ENCODE data around the gene MIGA2. TPM values are rescaled to one million over a fixed set of nuclear protein-coding genes. Genes with fewer than 3 reads are reported as not detected.
"Not testable (repeated sequence)": the region's sequence is repeated elsewhere in the genome, so short reads cannot be mapped to it uniquely, and the experiment has no call there.

MIGA2 gene, protein sequence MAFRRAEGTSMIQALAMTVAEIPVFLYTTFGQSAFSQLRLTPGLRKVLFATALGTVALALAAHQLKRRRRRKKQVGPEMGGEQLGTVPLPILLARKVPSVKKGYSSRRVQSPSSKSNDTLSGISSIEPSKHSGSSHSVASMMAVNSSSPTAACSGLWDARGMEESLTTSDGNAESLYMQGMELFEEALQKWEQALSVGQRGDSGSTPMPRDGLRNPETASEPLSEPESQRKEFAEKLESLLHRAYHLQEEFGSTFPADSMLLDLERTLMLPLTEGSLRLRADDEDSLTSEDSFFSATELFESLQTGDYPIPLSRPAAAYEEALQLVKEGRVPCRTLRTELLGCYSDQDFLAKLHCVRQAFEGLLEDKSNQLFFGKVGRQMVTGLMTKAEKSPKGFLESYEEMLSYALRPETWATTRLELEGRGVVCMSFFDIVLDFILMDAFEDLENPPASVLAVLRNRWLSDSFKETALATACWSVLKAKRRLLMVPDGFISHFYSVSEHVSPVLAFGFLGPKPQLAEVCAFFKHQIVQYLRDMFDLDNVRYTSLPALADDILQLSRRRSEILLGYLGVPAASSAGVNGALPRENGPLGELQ
- 13.5 and 16.9 TPM in 2 replicates for total RNA-seq

DNA sequence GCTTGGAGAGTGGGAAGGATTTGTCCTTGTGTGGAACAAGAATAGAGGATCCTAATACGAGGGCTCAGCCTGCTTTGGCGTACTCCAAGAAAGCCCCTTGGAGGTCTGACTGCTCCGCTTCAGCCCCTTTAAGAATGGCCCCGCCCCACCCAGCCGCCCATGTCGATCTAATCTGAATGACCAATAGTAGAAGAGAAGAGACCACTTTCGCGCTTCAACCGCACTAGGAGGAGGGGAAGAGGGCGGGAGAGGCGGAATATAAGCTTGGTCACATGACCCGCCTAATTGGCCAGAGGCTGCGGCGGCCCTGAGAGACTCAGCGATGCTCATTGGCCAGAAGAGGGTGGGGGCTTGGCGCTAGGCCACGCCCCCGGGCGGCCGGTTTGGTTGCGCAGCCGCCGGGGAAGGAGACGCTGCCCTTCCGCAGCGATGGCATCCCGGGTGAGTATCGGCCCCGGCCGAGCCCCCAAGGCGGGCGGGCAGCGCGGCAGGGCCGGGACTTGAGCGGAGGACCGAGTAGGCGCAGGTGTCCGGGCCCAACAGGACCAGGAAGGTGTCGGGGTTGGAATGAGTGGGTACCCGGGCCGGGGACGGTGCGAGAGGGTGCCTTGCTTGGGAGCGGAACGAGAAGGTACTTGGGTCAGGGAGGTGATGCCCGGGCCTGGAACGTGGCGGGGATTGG lies at the start of gene MIGA2:
MIGA2 (plus strand) TSS at position 386 of the 682 bp plus-strand sequence. CDS start 3,969 bp downstream, outside the sequence.
- DNase-seq (ENCODE audit: low read depth in 2 of 2): peak; percentile 99

DNA sequence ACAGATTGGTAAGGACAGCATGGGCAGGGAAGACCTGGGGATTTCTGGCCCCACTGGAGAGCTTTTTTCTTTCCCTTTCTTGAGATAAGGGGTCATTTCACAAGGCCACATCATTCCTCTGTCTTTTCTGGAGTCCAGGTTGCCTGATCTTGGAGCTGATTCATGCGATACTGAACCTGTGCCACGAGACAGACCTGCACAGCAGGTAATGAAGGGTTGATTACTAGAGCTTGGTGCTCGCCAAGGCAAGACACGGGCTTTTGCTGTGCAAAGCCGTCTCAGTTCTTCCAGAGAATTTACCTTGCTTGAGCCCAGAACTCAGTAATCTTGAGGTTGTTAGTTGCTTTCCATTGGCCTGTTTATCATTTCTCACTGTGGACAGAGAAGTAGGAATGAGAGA lies 49.8 kb upstream of the MIGA2 start:
- no peak for DNase-seq (ENCODE audit: low read depth in 2 of 2)

DNA sequence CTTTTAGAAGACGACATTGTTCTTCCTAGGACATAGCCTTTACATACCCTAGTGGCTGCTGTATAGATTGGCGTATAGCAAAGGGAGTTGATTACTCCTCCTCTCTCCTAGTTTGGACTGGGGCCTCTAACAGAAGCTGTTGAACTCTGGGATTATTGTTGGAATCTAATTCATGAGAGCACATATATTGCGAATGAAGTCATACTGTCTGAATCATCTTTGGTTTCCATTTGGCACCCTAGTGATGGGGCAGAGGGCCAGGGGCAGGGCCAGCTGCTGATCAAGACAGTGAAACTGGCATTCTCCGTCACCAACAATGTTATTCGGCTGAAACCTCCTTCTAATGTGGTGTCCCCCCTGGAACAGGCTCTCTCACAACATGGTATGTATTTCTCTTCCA lies 48.6 kb upstream of the MIGA2 start:
- DNase-seq (ENCODE audit: low read depth in 2 of 2): peak; percentile 30 to 48

DNA sequence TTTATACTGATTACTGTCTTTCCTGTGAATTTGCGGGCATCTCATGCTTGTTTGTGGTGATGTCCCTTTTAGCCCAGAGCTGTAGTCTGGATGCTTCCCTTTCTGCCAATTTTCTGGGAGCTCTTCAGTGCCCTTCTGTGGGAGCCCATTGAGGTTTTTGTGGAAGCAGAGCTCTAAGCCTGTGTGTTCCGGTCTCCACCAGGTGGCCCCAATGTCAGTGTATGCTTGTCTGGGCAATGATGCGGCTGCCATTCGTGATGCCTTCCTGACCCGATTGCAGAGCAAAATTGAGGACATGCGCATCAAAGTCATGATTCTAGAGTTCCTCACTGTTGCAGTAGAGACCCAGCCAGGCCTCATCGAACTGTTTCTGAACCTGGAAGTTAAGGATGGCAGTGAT lies 43.4 kb upstream of the MIGA2 start:
- DNase-seq (ENCODE audit: low read depth in 2 of 2): peak in 1 of 2 donors; percentile 48

DNA sequence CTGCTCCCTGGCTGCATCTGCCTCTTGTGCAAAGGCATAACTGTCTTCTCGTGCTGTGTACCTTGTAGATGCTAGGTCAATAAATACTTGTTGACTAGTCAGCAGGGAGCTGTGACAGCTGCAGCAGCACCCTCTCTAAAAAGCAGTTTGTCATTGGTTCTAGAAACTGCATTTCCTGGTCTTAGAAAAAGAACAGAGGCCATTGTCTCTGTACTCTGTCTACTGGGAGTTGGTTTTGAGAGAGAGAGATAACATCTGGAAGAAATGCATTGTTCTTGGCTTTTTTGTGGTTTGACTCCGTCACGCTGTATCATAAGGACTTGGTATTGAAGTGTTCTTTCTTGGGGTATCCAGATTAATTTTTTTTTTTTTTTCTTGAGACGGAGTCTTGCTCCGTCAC lies 40.6 kb upstream of the MIGA2 start:
- peak in 1 of 2 donors; percentile 28 for DNase-seq (ENCODE audit: low read depth in 2 of 2)

DNA sequence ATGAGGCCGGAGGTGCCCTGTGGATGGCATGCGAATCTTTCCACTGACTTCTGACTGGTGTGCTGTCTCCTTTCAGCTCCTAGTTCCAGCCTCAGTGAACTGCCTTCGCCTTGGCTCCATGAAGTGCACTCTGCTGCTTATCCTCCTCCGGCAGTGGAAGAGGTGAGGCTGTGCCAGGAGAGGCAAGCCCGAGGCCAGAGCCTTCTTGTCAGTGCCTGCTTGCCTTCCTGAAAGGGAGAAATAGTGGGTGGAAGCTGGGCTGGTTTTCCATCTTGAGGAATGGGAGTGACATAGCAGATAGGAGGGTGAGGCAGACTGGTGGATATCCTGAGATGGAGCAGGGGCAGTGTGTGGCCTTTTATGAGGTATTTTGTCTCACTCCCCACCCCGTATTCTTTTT lies 38.0 kb upstream of the MIGA2 start:
- no peak for DNase-seq (ENCODE audit: low read depth in 2 of 2)

DNA sequence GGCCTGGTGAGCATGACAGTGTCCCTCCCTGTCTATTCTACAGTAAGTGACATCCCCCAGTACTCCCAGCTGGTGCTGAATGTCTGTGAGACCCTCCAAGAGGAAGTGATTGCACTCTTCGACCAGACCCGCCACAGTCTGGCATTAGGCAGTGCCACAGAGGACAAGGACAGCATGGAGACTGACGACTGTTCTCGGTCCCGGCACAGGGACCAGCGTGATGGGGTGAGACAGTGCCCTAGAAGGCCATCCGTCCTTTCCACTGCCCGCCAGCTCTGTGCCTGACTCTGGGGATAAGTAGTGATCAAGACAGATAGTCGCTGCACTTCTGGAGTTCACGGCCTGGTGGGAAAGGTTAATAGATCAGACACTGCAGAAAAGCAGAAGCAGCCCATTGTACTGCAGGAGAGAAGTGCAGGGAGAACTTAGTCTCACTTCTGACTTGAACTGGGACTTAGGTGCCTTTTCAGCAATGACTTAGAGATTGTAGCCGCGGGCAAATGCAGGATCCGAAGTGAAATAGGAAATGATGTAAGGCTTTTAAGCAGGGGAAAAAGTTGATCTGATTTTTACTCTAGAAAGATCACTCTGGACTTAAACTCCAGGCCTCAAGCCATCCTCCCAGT lies 36.7 kb upstream of the MIGA2 start:
- DNase-seq (ENCODE audit: low read depth in 2 of 2): no peak

DNA sequence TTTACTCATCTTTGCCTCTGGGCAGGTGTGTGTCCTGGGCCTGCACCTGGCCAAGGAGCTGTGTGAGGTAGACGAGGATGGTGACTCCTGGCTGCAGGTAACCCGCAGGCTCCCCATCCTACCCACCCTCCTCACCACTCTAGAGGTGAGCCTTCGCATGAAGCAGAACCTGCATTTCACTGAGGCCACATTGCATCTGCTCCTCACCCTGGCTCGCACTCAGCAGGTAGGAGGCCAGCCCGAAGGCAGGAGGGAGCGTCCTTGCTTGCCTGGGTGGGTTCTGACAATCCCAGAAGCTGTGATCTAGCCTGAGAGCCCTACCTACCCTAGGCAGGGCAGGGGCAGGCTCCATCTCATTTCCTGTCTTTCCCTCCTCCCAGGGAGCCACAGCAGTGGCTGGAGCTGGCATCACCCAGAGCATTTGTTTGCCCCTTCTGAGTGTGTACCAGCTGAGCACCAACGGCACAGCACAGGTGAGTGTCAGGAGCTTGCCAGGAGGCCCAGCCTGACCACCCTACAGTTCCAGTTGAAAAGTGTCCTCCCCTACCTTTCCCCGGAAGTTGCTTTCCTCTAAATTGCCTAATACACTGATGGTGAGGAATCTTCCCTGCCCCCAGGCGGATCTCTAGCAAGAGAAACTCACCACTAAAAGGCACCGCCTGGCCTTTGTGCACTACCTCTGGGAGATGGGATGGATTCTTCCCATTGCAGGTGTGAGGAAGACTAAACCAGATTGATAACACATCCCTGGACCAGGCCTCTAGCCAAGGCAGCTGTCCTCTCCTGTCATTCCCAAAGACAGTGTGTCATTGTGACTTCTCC lies 34.7 kb upstream of the MIGA2 start:
- no peak for DNase-seq (ENCODE audit: low read depth in 2 of 2)

DNA sequence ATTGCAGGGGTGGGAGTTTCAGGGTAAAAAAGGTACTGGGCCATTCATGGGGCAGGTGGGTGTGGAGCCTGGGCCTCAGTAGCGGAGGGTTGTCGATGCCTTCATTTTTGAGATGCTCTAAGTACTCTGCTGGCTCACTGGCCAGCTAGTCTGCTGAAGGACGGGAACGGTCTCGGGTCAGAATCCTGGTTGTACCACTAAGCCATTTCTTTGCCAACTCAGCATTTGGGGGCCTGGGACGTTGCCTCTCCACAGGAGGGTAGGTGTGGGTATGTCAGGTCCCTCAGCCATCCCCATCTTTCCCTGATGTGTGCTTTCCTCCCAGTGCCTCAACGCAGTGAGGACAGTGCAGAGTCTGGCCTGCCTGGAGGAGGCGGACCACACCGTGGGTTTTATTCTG lies 33.4 kb upstream of the MIGA2 start:
- DNase-seq (ENCODE audit: low read depth in 2 of 2): no peak

DNA sequence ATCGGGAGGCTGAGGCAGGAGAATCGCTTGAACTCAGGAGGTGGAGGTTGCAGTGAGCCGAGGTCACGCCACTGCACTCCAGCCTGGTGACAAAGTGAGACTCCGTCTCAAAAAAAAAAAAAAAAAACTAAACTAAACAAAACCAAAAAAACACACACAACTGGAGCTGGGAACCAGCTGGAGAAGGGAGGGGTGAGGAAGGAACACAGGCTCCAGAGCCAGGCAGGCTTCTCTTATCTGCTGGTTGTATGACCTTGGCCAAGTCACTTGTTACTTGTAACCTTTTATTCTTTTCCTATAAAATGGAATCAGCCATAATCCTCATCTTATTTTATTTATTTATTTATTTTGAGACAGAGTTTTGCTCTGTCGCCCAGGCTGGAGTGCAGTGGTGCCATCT lies 32.3 kb upstream of the MIGA2 start:
- not testable (repeated sequence) for DNase-seq (ENCODE audit: low read depth in 2 of 2)

DNA sequence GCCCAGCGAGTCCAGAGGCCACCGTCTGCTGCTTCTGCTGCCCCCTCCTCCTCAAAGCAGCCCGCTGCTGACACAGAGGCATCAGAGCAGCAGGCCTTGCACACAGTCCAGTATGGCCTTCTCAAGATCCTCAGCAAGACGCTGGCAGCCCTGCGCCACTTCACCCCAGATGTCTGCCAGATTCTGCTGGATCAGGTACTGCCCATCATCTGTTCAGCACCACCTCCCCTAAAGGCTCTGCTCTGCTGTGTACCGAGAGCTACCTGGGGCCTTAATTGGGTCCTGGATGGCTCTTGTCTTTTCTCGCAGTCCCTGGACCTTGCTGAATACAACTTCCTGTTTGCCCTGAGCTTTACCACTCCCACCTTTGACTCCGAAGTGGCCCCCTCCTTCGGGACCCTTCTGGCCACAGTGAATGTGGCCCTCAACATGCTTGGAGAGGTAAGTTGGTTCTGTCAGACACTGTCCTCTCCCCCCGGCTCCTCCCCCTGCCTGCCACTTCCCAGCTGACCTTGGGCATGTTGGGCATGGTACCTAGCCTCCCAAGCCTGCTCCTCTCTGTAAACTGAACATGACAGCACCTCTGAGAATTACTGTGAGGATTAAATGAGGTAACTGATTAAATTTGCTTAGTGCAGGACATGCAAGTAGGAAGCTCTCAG lies 31.0 kb upstream of the MIGA2 start:
- no peak for DNase-seq (ENCODE audit: low read depth in 2 of 2)

DNA sequence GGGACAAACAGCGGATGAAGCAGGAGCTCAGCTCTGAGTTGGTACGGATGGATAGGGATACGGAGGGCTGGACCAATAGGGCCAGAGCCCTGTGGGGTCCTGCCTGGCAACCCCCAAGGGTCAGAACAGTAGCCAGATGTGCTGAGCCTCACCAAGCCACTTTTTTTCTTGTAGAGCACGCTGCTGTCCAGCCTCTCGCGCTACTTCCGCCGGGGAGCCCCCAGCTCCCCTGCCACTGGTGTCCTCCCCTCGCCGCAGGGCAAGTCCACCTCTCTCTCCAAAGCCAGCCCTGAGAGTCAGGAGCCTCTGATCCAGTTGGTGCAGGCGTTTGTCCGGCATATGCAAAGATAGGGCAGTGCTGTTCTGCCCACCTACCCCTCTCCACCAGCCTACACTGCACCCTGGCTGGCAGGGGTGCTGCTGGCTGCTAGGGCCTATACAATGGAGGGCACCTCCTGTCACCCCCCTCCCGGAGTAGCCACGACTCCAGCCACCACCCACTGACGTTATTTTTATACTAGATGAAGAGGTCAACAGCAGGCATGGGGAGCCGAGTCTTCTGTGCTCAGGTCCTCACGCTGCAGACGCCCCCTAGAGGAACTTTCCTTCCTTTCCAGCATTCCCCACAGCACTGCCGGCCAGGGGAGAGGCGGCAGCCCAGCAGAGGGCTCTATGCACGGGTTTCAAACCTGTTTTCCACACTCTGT lies 29.9 kb upstream of the MIGA2 start:
- peak; percentile 77 to 83 for DNase-seq (ENCODE audit: low read depth in 2 of 2)

DNA sequence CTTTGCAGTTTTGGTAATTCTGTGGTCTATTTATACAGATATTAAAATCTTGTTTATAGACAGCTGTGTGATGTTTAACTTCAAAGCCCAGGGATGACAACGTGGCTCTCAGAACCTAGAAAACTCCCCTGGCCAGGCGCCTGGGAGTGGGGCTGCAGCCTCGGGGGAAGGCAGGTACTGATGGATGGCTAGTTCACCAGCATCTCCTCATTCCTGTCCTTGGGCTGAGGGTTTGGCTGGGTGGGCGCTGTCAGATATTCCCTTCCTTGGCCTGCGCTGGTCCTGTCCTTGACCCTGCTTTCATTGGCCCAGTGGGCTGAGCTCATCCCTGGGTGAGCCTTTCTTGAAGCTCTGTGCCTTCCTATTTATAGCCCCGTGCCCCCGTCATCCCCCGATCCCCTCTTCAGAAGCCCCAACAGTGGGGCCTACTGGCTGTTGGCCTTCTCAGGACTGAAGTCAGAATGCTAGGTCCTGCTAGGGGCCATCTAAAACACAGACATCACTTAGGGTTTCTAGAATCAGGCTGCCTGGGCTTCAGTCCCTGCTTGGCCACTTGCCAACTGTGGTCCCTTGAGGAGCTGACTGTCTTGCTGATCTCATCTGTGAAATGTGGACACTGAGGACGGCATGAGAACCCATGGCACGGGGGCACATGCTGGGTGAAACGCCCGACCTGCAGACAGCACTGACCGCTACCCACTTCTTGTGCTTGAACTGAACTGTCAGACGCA lies 29.2 kb upstream of the MIGA2 start:
- DNase-seq (ENCODE audit: low read depth in 2 of 2): no peak

DNA sequence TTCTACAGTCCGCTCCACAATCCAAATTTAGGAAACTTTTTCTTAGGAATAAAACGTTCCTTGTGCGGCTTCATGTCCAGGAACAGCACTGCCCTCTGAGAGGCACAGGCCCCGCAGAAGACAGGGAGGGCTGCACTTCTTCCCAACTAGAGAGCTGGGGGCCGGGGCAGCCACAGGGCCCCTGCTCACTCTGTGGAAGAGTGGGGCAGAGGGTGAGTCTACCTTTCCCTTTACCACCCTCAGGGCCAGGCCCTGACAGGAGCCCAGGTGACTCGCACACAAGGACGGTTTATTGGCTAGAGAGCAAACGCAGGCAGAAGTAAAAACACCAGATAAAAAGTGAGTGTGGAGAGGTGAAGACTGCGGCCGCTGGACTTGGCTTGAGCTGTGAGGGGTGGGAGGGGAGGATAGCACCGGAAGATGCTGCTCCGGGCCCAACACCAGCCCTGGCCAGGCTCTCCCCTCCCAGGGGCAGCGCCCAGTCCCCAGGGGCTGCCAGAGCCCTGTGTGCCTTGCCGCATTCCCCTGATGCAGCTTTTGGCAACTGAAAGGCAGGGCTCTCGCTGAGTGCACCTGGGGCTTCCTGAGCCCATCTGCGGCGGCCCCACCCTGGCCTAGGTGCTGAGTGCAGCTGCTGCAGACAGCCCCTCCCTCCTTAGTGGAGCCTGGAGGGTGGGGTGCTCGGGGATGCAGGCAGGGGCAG lies 28.5 kb upstream of the MIGA2 start:
- DNase-seq (ENCODE audit: low read depth in 2 of 2): no peak

DNA sequence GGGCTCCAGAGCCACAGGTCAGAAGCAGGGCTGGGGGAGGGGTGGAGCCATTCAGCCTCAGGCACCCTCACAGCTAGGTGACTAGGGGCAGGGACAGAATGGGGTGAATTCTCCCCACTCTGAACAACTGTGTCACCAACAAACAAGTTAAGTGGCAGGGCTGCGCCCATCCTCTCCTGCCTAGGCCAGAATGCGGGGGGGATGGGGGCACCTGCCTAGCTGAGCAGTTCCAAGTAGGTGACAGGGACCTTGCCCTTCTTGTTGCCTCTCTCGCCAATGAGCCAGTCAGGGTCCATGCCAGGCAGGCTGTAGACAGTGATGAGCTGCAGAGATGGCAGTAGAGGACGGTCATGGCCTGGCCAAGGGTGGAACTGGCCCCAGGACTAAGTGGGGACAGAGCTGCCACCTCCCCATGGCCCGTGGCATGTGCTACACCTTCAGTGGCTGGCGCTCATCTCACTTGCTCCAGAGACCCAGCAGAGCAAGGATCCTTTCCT lies 27.9 kb upstream of the MIGA2 start:
- no peak for DNase-seq (ENCODE audit: low read depth in 2 of 2)

DNA sequence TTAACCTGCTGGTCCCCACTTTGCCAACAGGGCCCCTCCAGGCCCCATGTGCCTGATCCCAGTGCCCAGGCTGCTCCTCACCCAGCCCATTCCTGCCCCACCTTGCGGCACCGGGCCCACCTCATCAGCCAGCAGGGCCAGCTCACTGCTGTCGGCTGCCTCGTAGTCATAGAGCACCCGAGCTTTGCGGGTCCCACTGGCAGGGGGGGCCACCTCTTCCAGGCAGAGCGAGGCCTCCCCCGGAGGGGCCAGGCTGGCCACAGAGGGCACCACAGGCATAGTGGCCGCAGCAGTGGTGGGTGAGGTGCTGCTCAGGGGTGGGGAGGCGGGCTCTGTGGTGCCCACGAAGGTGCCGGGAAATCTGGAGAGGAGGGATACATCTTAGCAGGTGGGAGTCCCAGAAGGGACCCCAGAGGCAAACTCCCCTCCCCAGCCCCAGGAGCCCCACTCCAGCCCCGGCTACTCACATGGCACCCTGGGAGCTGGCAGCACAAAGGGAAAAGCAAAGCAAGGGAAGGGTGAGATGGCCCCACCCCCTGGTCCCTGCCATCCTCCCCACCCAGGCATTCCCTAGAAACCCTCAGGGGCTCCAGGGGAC lies 27.3 kb upstream of the MIGA2 start:
- DNase-seq (ENCODE audit: low read depth in 2 of 2): no peak

DNA sequence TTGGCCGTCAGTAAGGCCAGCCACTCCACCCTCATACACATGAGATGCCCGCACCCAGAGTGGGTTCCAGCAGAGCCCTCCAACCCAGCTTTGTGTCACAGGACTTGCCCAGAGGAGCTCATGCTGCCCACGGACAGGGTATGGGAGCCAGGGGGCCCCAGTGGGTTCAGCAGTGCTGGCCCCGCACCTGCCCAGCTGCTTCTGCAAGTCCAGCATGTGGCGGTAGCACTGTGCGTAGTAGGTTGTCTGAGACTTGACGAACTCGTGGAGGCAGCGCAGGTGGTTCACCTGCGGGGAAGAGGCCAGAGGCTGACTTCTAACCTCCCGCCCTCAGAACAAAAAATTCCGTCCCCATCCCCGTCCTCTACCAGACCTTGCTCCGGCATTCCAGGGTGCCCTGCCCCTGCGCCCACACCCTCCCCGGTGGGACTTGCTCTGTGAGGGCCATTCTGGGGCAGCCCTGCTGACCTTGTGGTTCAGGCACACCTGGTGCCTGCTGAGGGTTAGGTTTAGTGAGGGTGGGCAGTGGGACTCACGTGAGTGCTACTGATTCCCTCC lies 26.8 kb upstream of the MIGA2 start:
- DNase-seq (ENCODE audit: low read depth in 2 of 2): no peak
